Erythroblast (primary cell): Measurements from ENCODE around the gene ACBD3.

ENCODE experiments used
- GATA1 ChIP-seq: IDR thresholded peaks from 2 replicates; pipeline ENCODE4 v1.6.1; 2011; ENCODE audit warnings: low read depth, mild to moderate bottlenecking, control low read depth, low read length, moderate library complexity
- POLR2A ChIP-seq: IDR thresholded peaks from 2 replicates; pipeline ENCODE4 v1.6.1; 2011; ENCODE audit warnings: mild to moderate bottlenecking, low read length

GRCh38 chr1:226121587-226122400 is 64.7 kb downstream of the ACBD3 start:
- no peak for TF ChIP-seq POLR2A
- TF ChIP-seq GATA1, result no peak
